GM19043 (cell line): ENCODE results near the gene MARCKS.

ENCODE experiments used
- ATAC-seq: cut with Tn5 transposase; IDR thresholded peaks from one replicate; pipeline ENCODE4 v1.9.1; 2021; ENCODE audit warnings: low read depth; ENCODE audit not compliant: unreplicated experiment

The MARCKS gene

DNA sequence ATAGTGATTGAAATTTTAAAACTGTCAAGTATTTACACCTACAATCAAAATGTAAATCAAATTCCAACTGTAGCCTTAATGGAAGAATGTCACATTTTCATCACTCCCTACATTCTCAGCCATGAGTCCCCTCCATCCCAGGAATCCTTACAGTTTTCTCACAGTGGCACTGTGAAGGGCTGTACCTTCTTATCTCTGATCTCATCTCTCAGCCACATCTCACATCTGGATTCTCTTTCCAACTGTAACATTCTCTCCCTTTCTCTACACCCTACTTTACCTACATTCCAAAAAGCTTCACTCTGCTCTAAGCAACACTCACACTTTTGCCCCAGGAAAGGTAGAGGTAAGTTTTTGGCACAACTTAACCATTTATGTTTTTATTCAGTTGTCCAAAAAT, 8.9 kb upstream of the MARCKS start:
- no peak for ATAC-seq

DNA sequence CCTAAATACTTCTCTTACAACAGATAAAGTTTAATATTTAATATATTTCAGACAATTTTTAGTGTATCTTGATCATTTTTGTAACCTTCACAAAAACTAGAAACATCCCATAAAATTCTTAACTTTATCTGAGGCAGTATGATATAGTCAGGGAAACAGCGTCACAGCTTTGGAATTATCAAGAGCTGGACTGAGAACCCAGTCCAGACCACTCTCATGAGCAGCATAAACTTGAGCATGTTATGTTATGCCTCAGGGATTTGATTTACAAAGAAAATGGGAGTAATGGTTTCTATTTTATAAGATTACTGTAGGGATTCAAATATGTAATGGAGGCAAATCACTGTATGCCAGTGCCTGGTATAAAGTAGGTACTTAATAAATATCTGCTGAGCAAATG, 8.3 kb upstream of the MARCKS start:
- ATAC-seq = no peak

DNA sequence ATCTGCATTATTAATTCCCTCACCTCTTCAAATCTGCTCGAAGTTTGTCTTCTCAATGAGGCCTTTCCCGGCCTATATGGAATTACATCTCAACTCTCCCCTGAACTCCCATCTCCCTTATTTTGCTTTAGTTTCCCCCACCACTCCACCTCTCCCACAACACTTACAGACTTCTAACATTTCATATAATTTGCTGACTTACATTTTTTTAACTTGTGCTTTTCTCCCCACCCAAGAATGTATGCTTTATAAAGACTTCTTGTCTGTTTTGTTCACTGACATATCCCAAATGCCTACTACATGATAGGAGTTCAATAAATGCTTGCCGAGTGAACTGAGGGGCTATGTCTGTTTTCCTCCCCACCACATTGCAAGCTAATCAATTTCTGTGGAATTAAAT, 3.9 kb upstream of the MARCKS start:
- no peak for ATAC-seq

DNA sequence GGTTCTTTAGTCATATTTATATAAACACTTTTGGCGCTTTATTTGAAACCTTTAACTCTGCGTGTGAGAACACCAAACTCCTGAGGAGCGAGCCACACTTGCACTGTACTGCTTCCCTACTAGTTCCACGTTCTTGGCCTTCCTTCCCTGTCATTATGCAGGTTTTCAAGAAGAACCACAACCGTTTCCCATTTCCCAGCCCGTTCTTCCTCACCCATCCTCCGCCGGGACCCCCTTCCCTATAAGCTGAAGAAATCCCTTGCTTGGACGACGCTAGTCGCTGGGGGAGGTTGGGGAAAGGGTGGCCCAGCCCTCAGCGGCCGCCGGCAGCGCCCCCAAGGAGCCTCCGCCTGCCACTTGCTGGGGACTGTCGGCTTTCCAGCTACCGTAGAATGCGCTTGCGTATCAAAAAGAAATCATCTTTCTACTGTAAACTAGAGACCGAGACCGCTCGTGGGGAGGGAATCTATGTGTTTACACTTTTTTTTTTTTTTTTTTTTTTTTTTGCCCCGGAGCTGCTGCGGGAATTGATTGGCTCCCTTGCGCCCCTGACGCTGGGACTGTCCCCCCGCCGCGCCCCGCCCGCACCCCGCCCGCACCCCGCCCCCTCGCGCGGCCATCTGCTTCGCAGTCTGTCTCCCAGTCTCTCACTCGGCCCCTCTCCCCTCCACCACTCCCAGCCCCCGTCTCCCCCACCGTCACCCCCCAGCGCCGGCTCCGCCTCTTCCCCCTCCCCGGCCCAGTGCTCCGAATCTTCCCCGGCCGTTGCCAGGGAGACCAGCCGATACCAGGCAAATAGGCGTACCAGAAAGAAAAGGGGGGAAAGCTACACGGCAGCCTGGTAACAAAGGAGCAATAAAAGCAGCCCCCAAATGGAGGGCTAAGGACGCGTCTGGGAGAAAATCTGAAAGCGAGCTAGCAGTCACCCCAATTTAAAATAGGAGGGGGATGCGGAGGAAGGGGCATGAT, 2.3 kb upstream of the MARCKS start:
- no peak for ATAC-seq

DNA sequence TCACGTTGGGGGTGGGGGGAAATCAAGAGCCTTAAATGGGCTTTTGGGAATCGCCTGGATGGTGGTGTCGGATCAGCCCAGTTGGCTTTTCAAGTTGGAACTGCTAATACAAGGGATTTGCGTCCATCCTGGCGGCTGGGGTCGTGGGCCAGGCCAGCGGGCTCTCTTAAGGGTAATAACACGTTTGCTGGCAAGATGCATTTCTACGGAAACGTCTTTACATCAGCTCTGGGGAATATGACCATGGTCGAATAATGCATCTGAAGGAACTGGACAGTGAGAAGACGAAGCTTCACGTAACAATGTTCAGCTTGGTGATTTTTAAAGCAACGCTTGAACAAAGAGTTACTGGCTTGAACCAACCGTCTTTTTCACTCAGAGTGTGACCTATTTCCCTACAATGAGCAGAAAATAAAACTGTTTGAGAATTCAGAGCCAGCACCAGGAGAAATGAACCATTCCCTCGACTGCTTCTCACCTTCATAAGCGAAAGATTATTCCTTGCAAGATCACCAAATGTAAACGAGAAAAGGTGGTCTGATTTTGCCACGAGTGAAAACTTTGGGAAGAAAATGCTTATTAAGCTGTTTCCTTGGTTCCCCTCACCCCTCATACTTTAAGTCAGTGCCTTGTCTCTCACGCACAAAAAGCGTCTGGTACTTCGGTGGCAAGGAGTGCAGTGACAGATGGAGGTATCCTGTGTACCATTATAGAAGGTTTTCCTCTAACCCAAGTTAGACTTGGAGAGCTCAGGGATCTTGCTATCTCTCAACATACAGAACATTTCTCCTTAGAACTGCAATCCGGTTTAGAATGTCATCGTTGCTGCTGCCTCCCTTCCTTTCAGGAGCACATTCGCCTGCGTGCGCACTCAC, 1.4 kb upstream of the MARCKS start:
- ATAC-seq = no peak

DNA sequence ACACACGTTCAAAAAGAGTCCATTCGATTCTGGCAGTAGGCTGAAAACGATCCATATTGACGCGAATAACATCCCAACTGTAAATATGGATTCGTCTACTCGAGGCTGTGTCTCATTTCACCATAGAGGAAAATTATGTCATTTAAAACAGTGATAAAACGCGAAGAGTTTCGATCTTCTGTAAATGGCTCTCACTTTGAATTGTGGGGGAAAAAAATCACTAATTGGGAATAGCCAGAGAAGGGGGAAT, 845 bp upstream of the MARCKS start:
- ATAC-seq = no peak

DNA sequence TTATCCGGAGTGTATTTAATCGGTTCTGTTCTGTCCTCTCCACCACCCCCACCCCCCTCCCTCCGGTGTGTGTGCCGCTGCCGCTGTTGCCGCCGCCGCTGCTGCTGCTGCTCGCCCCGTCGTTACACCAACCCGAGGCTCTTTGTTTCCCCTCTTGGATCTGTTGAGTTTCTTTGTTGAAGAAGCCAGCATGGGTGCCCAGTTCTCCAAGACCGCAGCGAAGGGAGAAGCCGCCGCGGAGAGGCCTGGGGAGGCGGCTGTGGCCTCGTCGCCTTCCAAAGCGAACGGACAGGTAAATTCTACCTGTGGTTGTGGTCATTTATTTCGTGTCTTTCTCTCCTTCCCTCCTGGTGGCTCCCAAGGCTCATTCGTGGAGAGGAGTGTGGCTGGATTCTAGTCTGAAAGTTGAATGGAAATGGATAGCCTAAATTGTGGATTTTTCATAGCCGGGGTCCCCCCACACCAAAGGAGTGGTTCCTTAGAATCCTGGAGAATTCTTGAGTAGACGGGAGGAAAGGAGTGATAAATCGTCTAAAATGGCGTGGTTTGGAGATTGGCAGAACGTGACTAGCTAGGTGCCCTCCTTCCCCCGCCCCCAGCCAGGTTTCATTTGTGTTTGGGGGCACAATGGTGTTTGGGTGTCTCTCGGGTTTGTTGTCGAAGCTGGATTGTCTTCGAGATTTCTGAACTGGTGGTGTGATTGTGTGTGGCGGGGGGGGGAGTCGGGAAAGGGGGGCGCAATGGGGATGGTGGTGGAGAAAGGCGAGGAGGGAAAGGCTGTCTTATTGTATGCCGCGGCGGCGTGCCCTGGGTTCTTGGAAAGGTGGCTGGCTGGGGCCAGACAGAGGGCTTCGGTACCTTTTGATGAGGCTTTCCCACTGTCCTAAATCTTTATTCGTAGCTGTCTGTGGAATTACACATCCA, 673 bp downstream of the MARCKS start:
- ATAC-seq = no peak

DNA sequence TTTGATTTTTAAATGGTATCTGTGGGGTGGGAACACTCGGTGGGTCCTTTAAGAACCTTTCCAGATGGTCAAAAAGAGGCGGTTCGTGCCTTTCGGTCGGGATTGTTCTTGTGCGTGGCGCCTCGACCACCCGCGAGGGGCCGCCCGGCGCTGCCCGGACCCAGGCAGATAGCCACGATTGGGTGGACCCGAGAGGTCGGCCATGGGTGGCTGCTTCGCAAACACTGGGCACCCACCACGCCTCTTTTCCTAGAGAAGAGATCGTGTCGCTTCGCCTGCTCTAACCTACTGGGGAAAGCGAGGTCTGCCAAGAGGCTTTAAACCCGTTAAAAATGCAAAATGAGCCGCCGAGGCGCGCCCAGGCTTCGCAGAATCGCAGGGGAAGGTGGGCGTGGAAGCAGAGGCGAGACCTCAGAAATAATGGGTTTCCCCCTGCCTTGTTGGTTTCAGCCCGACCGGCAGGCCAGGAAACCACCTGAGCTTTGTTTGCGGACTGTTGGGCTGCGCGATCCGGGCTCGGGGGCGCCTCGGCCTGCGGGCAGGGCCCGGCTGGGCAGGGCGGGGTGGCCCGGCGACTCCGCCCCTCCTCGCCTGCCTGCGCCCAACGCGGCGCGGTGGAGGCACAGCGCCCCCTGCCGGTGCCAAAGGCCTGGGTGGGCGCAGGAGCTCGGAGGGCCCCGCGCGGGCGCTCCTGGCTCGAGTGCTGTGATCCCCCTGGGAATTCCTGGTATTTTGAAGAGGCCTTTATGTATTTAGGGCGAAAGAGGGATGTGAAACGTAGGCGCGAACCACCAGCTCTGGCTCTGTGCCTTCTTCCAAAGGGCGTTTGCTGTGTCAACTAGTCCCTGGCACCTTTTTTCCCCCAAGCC, 1.6 kb downstream of the MARCKS start:
- peak; percentile 71 for ATAC-seq

DNA sequence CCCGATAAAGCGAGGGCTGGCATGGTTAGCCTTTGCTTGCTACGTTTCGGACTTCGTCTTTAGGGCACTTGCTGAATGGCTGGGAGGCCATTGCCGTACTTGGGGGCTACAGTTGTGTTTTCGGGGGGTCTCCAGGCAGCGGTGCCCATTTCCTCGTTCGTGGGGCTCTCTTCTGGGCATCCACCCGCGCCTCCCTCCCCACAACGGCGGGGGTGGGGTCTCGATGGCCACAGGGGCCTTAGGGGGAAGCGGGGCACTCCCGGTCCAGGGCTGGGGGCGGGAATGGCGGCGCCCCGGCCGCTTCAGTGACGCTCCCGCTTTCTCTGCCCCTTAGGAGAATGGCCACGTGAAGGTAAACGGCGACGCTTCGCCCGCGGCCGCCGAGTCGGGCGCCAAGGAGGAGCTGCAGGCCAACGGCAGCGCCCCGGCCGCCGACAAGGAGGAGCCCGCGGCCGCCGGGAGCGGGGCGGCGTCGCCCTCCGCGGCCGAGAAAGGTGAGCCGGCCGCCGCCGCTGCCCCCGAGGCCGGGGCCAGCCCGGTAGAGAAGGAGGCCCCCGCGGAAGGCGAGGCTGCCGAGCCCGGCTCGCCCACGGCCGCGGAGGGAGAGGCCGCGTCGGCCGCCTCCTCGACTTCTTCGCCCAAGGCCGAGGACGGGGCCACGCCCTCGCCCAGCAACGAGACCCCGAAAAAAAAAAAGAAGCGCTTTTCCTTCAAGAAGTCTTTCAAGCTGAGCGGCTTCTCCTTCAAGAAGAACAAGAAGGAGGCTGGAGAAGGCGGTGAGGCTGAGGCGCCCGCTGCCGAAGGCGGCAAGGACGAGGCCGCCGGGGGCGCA, 2.4 kb downstream of the MARCKS start:
- ATAC-seq = no peak

DNA sequence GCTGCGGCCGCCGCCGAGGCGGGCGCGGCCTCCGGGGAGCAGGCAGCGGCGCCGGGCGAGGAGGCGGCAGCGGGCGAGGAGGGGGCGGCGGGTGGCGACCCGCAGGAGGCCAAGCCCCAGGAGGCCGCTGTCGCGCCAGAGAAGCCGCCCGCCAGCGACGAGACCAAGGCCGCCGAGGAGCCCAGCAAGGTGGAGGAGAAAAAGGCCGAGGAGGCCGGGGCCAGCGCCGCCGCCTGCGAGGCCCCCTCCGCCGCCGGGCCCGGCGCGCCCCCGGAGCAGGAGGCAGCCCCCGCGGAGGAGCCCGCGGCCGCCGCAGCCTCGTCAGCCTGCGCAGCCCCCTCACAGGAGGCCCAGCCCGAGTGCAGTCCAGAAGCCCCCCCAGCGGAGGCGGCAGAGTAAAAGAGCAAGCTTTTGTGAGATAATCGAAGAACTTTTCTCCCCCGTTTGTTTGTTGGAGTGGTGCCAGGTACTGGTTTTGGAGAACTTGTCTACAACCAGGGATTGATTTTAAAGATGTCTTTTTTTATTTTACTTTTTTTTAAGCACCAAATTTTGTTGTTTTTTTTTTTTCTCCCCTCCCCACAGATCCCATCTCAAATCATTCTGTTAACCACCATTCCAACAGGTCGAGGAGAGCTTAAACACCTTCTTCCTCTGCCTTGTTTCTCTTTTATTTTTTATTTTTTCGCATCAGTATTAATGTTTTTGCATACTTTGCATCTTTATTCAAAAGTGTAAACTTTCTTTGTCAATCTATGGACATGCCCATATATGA, 3.2 kb downstream of the MARCKS start:
- ATAC-seq = no peak

DNA sequence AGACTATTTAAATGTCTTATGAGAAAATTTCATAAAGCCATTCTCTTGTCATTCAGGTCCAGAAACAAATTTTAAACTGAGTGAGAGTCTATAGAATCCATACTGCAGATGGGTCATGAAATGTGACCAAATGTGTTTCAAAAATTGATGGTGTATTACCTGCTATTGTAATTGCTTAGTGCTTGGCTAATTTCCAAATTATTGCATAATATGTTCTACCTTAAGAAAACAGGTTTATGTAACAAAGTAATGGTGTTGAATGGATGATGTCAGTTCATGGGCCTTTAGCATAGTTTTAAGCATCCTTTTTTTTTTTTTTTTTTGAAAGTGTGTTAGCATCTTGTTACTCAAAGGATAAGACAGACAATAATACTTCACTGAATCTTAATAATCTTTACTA, 5.0 kb downstream of the MARCKS start:
- no peak for ATAC-seq

DNA sequence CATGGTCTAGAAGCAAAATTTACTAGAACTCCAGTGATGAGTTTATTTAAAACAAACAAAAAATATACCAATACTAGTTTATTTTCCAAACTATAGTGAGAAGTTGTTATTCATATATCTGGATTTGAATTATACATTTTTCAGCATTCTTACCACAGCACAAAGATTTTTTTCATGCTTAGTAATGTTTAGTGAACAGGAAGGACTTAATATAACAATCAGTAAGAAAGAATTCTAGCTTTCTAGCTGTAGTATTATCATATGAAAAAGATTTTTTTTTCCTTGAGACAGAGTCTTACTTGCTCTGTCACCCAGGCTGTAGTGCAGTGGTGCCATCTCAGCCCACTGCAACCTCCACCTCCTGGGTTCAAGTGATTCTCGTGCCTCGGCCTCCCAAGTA, 13.8 kb downstream of the MARCKS start:
- ATAC-seq = no peak

DNA sequence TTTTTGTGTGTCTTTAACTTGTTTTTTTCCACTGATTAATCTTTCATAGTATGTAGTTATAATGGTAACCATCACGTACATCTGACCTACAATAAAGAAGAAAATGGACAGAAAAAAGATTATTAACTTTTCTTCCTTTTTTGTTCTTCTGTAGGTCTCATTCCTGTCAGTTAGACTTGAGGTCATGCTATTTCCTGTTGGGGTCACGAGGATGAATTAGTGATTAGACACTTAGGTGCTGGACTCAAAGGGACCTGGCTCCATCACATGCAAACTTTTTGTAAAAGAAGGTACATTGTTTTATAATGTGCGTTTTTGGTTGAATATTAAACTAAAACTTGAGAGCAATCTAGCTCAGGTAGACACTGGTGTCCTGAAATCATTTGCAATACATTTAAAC, 14.8 kb downstream of the MARCKS start:
- no peak for ATAC-seq

DNA sequence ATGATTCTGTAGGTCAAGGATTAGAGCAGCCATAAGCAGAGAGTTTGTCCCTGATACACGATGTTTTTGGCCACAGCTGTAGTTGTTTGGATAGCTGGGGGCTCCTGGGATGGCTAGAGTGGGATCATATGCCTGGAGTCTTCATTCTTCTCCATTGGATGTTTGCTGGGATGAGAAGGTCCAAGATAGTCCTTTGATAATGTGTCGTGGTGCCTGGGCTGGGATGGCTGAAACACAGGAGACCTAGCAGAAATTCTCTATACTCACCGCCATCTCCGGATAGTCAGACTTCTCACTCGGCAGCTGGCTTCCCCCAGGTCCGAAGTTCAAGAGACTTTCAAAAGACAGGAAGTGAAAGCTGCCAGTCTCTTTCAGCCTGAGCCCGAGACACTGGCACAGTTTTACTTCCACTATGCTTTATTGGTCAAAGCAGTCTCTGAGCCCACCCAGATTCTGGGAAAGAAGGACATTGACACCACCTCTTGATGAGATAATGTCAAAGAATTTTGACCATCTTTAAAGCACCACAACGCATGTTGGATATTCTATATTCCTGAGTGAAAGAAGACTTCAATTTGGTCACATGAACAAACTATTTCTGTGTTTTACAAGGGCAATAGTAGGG, 16.0 kb downstream of the MARCKS start:
- peak; percentile 95 for ATAC-seq

DNA sequence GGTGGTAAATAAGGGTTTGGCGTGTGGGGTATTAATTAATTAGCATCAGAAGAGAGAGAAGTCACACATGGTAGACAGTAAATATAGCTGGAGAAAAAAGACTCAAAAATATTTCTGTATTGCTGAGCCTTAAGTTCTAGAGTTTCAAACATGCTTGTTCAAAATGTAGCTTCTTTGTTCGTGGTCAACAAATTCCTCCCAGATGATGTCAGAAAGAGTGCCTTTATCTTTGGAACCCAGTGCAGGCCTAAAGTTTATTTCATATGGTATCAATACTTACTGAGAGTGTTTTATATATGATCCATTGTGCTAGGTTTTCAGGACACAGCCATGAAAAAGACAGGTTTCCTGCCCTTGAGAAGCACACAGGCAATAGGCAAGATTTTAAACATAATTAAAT, 18.3 kb downstream of the MARCKS start:
- ATAC-seq = no peak

DNA sequence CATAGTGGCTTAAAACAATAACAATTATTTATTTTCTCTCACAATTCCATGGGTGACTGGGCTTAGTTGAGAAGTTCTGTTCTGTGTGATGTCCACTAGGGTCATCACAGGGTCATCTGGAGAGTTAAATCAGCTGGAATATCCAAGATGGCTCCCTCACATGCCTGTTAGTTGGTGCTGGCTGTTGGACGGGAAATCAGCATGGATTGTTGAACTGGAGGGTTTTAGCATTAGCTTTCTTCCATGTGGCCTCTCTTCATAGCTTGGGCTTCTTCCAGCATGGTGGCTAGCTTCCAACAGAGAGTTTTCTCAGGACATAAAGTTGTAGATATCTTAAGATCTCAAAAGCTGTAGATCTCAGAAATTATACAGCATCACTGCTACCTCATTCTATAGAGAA, 19.6 kb downstream of the MARCKS start:
- no peak for ATAC-seq

DNA sequence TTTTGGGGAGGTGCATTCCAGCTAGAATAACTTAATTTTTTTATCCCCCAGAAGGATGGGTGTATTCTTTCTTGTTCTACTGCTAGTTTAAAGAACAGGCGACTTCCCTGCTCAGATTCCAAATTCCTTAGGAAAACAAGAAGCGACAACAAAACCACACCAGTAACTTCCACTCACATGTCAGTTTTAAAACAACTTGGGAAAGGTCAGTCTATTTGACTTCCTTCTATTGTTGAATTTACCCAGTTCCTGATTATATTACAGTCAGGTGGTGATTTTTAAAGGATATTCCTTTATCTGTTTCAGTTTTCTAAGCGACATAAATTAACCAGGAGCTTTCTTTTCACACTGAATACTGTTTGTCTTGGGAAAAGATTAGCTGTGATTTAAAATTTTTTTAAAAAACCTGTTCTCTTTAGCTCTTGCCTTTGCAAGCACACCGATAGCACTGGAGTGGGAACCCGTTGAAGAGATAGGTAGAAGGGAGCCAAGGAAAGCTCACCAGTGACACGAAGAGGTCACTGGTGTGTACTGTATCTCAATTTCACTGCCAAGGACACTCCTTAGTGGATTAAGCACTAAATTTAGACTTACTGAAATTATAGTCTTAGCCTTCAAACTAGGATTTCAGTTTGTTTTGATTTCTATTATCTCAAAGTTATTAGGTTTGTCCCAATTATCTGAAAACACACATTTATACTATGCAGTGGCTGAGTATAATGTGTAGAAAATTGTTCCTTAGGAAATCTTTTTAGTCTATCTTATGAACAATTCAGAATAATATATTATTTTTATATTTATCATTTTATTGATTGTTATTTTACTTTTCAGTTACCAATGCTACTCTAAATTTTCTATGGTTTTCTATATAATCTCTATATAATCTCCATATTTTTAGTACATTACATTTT, 22.3 kb downstream of the MARCKS start:
- ATAC-seq = peak; percentile 98
